ENCODE results near the gene SMARCD3. TPM values are rescaled to one million over a fixed set of nuclear protein-coding genes. Genes with fewer than 3 reads are reported as not detected.

SMARCD3 gene
- total and polyA plus RNA-seq, 2 of the 8 experiments (the other 6 are each of a cell fraction or from before 2014, with no cell fraction given), result 3.0 to 5.6 TPM

DNA sequence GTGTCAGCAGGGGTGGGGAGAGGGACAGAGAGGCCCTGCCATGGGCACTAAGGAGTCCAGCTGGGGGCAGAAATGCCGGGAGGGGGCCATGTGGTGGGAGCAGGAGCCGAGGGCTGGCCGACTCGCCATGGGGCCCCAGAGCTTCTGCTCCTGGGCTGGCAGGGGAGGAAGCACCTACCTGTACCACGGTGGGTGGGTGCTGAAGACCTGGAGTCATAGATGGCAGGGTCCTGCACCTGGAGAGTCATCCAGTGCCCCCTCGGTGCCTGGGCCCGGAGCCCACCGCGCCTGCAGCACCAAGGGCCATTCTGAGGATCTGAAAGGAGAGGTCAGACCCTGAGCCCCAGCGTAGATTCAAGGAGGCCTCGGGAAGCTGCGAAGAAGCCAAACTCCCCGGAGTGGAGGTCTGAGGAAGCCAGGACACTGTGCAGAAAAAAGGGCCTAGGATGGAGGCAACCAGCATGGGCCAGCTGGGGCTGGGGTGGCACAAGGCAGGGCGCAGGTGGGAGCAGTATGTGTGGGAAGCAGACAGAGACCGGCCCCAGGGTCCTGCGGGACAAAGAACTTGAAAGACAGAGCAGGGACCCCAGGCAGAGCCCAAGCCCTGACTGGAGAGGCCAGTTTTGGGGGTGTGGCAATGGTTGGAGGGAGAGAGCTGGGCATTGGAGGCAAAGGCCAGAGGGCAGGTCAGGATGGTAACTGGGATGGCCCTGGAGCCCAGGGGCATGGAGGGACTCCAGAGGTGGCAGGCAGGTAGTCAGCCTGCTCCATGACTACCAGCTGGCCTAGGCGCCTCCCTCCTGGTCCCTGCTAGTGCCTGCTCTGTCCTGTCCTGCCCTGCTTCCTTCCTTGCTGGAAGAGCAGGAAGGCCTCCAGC, 26.7 kb upstream of the SMARCD3 start:
- H3K18ac ChIP-seq (ENCODE audit: extremely low read depth, low read length), result no peak overlapping the region
- H3K4me2 ChIP-seq (ENCODE audit: insufficient read depth in 1 of 2, low read depth in 2 of 2, low read length in 2 of 2), result peak overlapping the region in 1 of 2 experiments; percentile 71; a peak in 1 of 4 replicates
- H3K23me2 ChIP-seq (ENCODE audit: low read depth, low read length), result peaks cover 10% of the 10 kb centered on the region; the same call in 1 of the 2 replicates
- H2BK15ac ChIP-seq (ENCODE audit: low read length), result peak overlapping the region; percentile 36; the same call in 1 of the 2 replicates
- no peaks in the 10 kb centered on the region for H3K79me1 ChIP-seq (ENCODE audit: low read depth, low read length)
- H2AFZ ChIP-seq (ENCODE audit: low read length), result no peak overlapping the region
- no peak overlapping the region for H3K23ac ChIP-seq (ENCODE audit: insufficient read length)
- H3K36me3 ChIP-seq (ENCODE audit: control insufficient read depth in 2 of 4, insufficient read depth in 4 of 4, low read length in 3 of 4), result no peaks in the 10 kb centered on the region
- H4K5ac ChIP-seq (ENCODE audit: insufficient read length, low read depth, low read length), result no peak overlapping the region
- no peak overlapping the region for H3K27ac ChIP-seq (ENCODE audit: low read depth, low read length)
- FAIRE-seq (no peak), DNase-seq (ENCODE audit: low read depth in 1 of 2, low spot score in 2 of 2) (no peak)
- H3K9ac ChIP-seq (replicated peaks in 1 of 4; ENCODE audit: extremely low read depth in 1 of 4, low read depth in 3 of 4, low read length in 3 of 4), result no peak overlapping the region
- peaks cover 0 to 1% of the 10 kb centered on the region in 2 experiments for H4K20me1 ChIP-seq (replicated peaks in 1 of 2; ENCODE audit: control insufficient read depth in 1 of 2, insufficient read depth in 2 of 2, low read length in 2 of 2)
- no peak overlapping the region for H4K8ac ChIP-seq (ENCODE audit: extremely low read depth, insufficient read depth, low read length)
- no peak overlapping the region for H2BK5ac ChIP-seq (ENCODE audit: low read depth, low read length)
- no peak overlapping the region for H3K4ac ChIP-seq (replicated peaks; ENCODE audit: insufficient read length, low read depth, low read length)
- H2BK12ac ChIP-seq (ENCODE audit: low read depth, low read length), result 0 out of 2 replicates have a peak overlapping the region, but pooled peaks have one; percentile 23
- no peak overlapping the region for H2BK120ac ChIP-seq (replicated peaks; ENCODE audit: low read depth, low read length)
- H3K9me3 ChIP-seq (ENCODE audit: insufficient read depth in 2 of 2, low read depth in 1 of 2, low read length in 1 of 2), result no peaks in the 10 kb centered on the region
- H3K56ac ChIP-seq (replicated peaks; ENCODE audit: insufficient read length, low read depth, low read length), result no peak overlapping the region
- WGBS, 2 experiments (ENCODE audit: extremely low coverage in 1 of 2, insufficient coverage in 1 of 2, insufficient read length in 1 of 2, insufficient replicate concordance in 2 of 2, low coverage in 1 of 2, low lambda C conversion rate in 2 of 2, missing lambda C conversion rate in 1 of 2), result 83% methylated on average over 15 of the region's 17 CpGs; no CpG with 5 or more reads in 1 of the 2 experiments
- no peak overlapping the region for H2BK20ac ChIP-seq (ENCODE audit: low read length)
- H3K4me1 ChIP-seq (replicated peaks in 1 of 4; ENCODE audit: control insufficient read depth in 3 of 4, insufficient read depth in 4 of 4, low read length in 3 of 4), result peaks cover 0 to 15% (median 10%) of the 10 kb centered on the region in 4 experiments; a peak in 6 of 7 replicates
- ChIA-PET POLR2A (ENCODE audit: partially characterized antibody) (interaction anchor here (1.0 to 1.2 kb wide), 2 partner anchors 13 to 23 kb away, joined by 3 to 4 read pairs; no protein-coding TSS in a partner anchor), CTCF (ENCODE audit: partially characterized antibody) (interaction anchor here (0.6 to 1.3 kb wide), 7 partner anchors 9 to 151 kb away, joined by 3 read pairs; no protein-coding TSS in a partner anchor)
- H4K91ac ChIP-seq (replicated peaks; ENCODE audit: insufficient read length, low read length), result no peak overlapping the region
- H3K14ac ChIP-seq (ENCODE audit: insufficient read length), result no peak overlapping the region
- H3K27me3 ChIP-seq (replicated peaks in 1 of 4; ENCODE audit: control insufficient read depth in 3 of 4, extremely low read depth in 1 of 4, insufficient read depth in 3 of 4, low read length in 3 of 4), result peaks cover 0 to 25% (median 19%) of the 10 kb centered on the region in 4 experiments; a peak in 6 of 7 replicates
- H3K4me3 ChIP-seq (ENCODE audit: extremely low read depth in 1 of 4, insufficient read depth in 2 of 4, low read depth in 3 of 4, low read length in 4 of 4), result no peak overlapping the region
- H3K79me2 ChIP-seq (ENCODE audit: control insufficient read depth in 1 of 2, insufficient read depth in 2 of 2, low read length in 2 of 2), result no peaks in the 10 kb centered on the region
- H2AK5ac ChIP-seq (ENCODE audit: low read depth, low read length), result no peak overlapping the region
- TF ChIP-seq SUZ12 (IDR thresholded peaks at IDR 0.05; ENCODE audit: low read length) (no peak), CBX5 (IDR thresholded peaks at IDR 0.05; ENCODE audit: low read depth, low read length) (no peak), JUND (IDR thresholded peaks at IDR 0.05; ENCODE audit: low read length) (no peak), TAF1 (IDR thresholded peaks at IDR 0.05; ENCODE audit: low read depth, low read length) (no peak), FOSL1 (IDR thresholded peaks at IDR 0.05; ENCODE audit: insufficient read depth, low read depth, low read length) (no peak), HDAC6 (IDR thresholded peaks at IDR 0.05; ENCODE audit: low read depth, low read length) (no peak), SIX5 (IDR thresholded peaks at IDR 0.05; ENCODE audit: low read depth, low read length) (no peak), HDAC2 (IDR thresholded peaks at IDR 0.05; ENCODE audit: borderline replicate concordance in 1 of 2, low read depth in 2 of 2, low read length in 2 of 2) (no peak), TAF7 (optimal IDR thresholded peaks at IDR 0.05; ENCODE audit: borderline replicate concordance, low read depth, low read length) (no peak)

Measured in H1 (cell line).